ENCODE results near the gene GDF11. TPM values are rescaled to one million over a fixed set of nuclear protein-coding genes. Genes with fewer than 3 reads are reported as not detected.

GDF11 gene
- 52.4 TPM for total RNA-seq (ENCODE audit: unreplicated experiment)
- long read RNA-seq, partial matches to known transcripts, result 0 of 2 reads
- long read RNA-seq, other reads (novel, unspliced or antisense), result 2 of 2 reads

GRCh38 chr12:55742719-55743405 is at the start of gene GDF11:
Gene GDF11, plus strand, starts transcription at chr12:55743122. Its CDS starts 195 bp downstream, at chr12:55743317.
- Mint-ChIP-seq H3K27me3 (ENCODE audit: unreplicated experiment) (peaks cover 11% of the 10 kb centered on the region), H3K36me3 (ENCODE audit: unreplicated experiment) (no peaks in the 10 kb centered on the region), H3K9me3 (ENCODE audit: unreplicated experiment) (peaks cover 19% of the 10 kb centered on the region), H3K4me1 (ENCODE audit: low read depth, unreplicated experiment) (peaks cover 30% of the 10 kb centered on the region), H3K4me3 (ENCODE audit: unreplicated experiment) (peak within 1 kb of the TSS; percentile 99), H3K27ac (ENCODE audit: unreplicated experiment) (peak within 1 kb of the TSS; percentile 99)
- TF ChIP-seq CTCF (IDR thresholded peaks at IDR 0.05; ENCODE audit: partially characterized antibody, unreplicated experiment), result no peak
- peak; percentile 88 for DNase-seq

GRCh38 chr12:55693323-55694187 is 49.4 kb upstream of the GDF11 start:
- H3K27me3 Mint-ChIP-seq (ENCODE audit: unreplicated experiment), result peaks cover 3% of the 10 kb centered on the region
- H3K36me3 Mint-ChIP-seq (ENCODE audit: unreplicated experiment), result peaks cover 4% of the 10 kb centered on the region
- no peak overlapping the region for H3K27ac Mint-ChIP-seq (ENCODE audit: unreplicated experiment)
- no peak for TF ChIP-seq CTCF (IDR thresholded peaks at IDR 0.05; ENCODE audit: partially characterized antibody, unreplicated experiment)
- no peaks in the 10 kb centered on the region for H3K4me1 Mint-ChIP-seq (ENCODE audit: low read depth, unreplicated experiment)
- no peak for DNase-seq
- H3K4me3 Mint-ChIP-seq (ENCODE audit: unreplicated experiment), result no peak overlapping the region
- H3K9me3 Mint-ChIP-seq (ENCODE audit: unreplicated experiment), result peaks cover 2% of the 10 kb centered on the region

GRCh38 chr12:55694188-55694515 is 48.8 kb upstream of the GDF11 start:
- no peak overlapping the region for H3K27ac Mint-ChIP-seq (ENCODE audit: unreplicated experiment)
- H3K27me3 Mint-ChIP-seq (ENCODE audit: unreplicated experiment), result peaks cover 3% of the 10 kb centered on the region
- no peak for DNase-seq
- H3K4me1 Mint-ChIP-seq (ENCODE audit: low read depth, unreplicated experiment), result no peaks in the 10 kb centered on the region
- no peak overlapping the region for H3K4me3 Mint-ChIP-seq (ENCODE audit: unreplicated experiment)
- peaks cover 4% of the 10 kb centered on the region for H3K36me3 Mint-ChIP-seq (ENCODE audit: unreplicated experiment)
- peaks cover 2% of the 10 kb centered on the region for H3K9me3 Mint-ChIP-seq (ENCODE audit: unreplicated experiment)
- TF ChIP-seq CTCF (IDR thresholded peaks at IDR 0.05; ENCODE audit: partially characterized antibody, unreplicated experiment), result no peak

- H3K27me3 Mint-ChIP-seq (ENCODE audit: unreplicated experiment), result peaks cover 3% of the 10 kb centered on the region
- peaks cover 4% of the 10 kb centered on the region for H3K36me3 Mint-ChIP-seq (ENCODE audit: unreplicated experiment)
- H3K4me1 Mint-ChIP-seq (ENCODE audit: low read depth, unreplicated experiment), result no peaks in the 10 kb centered on the region
- no peak overlapping the region for H3K27ac Mint-ChIP-seq (ENCODE audit: unreplicated experiment)
- peaks cover 2% of the 10 kb centered on the region for H3K9me3 Mint-ChIP-seq (ENCODE audit: unreplicated experiment)
- no peak overlapping the region for H3K4me3 Mint-ChIP-seq (ENCODE audit: unreplicated experiment)
- no peak for DNase-seq
- no peak for TF ChIP-seq CTCF (IDR thresholded peaks at IDR 0.05; ENCODE audit: partially characterized antibody, unreplicated experiment)
Observed at GRCh38 chr12:55694651-55695050, 48.3 kb upstream of the GDF11 start.

- TF ChIP-seq CTCF (IDR thresholded peaks at IDR 0.05; ENCODE audit: partially characterized antibody, unreplicated experiment), result no peak
- H3K27ac Mint-ChIP-seq (ENCODE audit: unreplicated experiment), result no peak overlapping the region
- no peak overlapping the region for H3K4me3 Mint-ChIP-seq (ENCODE audit: unreplicated experiment)
- H3K36me3 Mint-ChIP-seq (ENCODE audit: unreplicated experiment), result peaks cover 9% of the 10 kb centered on the region
- H3K27me3 Mint-ChIP-seq (ENCODE audit: unreplicated experiment), result peaks cover 4% of the 10 kb centered on the region
- DNase-seq, result no peak
- H3K4me1 Mint-ChIP-seq (ENCODE audit: low read depth, unreplicated experiment), result no peaks in the 10 kb centered on the region
- H3K9me3 Mint-ChIP-seq (ENCODE audit: unreplicated experiment), result peaks cover 2% of the 10 kb centered on the region
Observed at GRCh38 chr12:55695349-55695748, 47.6 kb upstream of the GDF11 start.
